GM12878 (cell line): ENCODE measurements around the gene RAB37. TPM values are rescaled to one million over a fixed set of nuclear protein-coding genes. Genes with fewer than 3 reads are reported as not detected.

Source experiments
- ATAC-seq: fragments of 200-7000 bp; cut with Tn5 transposase; 3 replicates; pipeline ENCODE4 v1.9.1; 2020; ENCODE audit warnings: mild to moderate bottlenecking, moderate library complexity
- BruUV-seq: library from RNA; stranded (reverse); fragments of 400-500 nt; replicated peaks from 2 replicates; lab custom pipeline; 2021; lab: Mats Ljungman, UMichigan
- CTCF ChIA-PET: fragments of 300-600 bp; sonication (Branson Sonifier 250); formaldehyde crosslinking; extraction: SDS; loops from one replicate; lab custom pipeline; 2021; ENCODE audit warnings: inconsistent platforms; lab: Yijun Ruan, JAX
- POLR2A ChIA-PET: fragments of 350-600 bp; formaldehyde crosslinking; extraction: SDS; loops from one replicate; lab custom pipeline; 2021; ENCODE audit warnings: inconsistent platforms; lab: Charles Lee
- RAD21 ChIA-PET: fragments of 300-600 bp; sonication (Branson Sonifier 250); formaldehyde crosslinking; loops from one replicate; lab custom pipeline; 2023; ENCODE audit warnings: antibody characterized with exemption; ENCODE audit not compliant: unreplicated experiment; lab: Charles Lee
- SMC1A ChIA-PET: fragments of 300-600 bp; sonication (Branson Sonifier 250); formaldehyde crosslinking; loops from one replicate; lab custom pipeline; 2023; ENCODE audit not compliant: unreplicated experiment, uncharacterized antibody; lab: Charles Lee
- DNase-seq: peaks from one replicate; pipeline ENCODE4 v3.0.0-alpha.2; 2011; ENCODE audit warnings: low read depth, low spot score
- FAIRE-seq: peaks from 3 replicates; lab custom pipeline; 2011; peaks lifted over from hg19 to GRCh38; lab: Jason Lieb, UNC
- H2AFZ ChIP-seq: 2 replicates; pipeline ENCODE4 v1.6.0; 2011; ENCODE audit warnings: low read depth, low read length, control low read depth; ENCODE audit not compliant: control insufficient read depth
- H3K27ac ChIP-seq: 2 replicates; pipeline ENCODE4 v1.5.1; 2011; ENCODE audit warnings: control low read depth; ENCODE audit not compliant: control insufficient read depth, insufficient read depth
- H3K27me3 ChIP-seq, 2 experiments: replicated peaks in 1 of 2; 2 replicates each; pipeline versions ENCODE4 v1.6.0 to v1.6.1; 2011; ENCODE audit warnings: low read length in 1 of 2; ENCODE audit not compliant: control insufficient read depth in 2 of 2, insufficient read depth in 2 of 2
- H3K36me3 ChIP-seq, 2 experiments: 2 replicates each; pipeline ENCODE4 v1.5.1; 2011; ENCODE audit warnings: low read length in 1 of 2; ENCODE audit not compliant: control insufficient read depth in 2 of 2, insufficient read depth in 2 of 2
- H3K4me1 ChIP-seq: 2 replicates; pipeline ENCODE4 v1.6.1; 2011; ENCODE audit warnings: mild to moderate bottlenecking, low read length, moderate library complexity, mixed read lengths; ENCODE audit not compliant: control insufficient read depth, insufficient read depth
- H3K4me2 ChIP-seq: 2 replicates; pipeline ENCODE4 v1.6.0; 2011; ENCODE audit warnings: control low read depth; ENCODE audit not compliant: control insufficient read depth, insufficient read depth
- H3K4me3 ChIP-seq: fragments of 200-600 bp; sonication (generic); 2 replicates; pipeline ENCODE4 v1.5.1; 2016
- H3K79me2 ChIP-seq: 2 replicates; pipeline ENCODE4 v1.6.0; 2011; ENCODE audit warnings: low read length; ENCODE audit not compliant: control insufficient read depth, insufficient read depth
- H3K9ac ChIP-seq: 2 replicates; pipeline ENCODE4 v1.8.0; 2011; ENCODE audit warnings: low read length, control low read depth, mixed read lengths; ENCODE audit not compliant: control insufficient read depth, insufficient read depth
- H3K9me3 ChIP-seq: replicated peaks from 3 replicates; pipeline ENCODE4 v1.5.1; 2011; ENCODE audit warnings: mild to moderate bottlenecking, low read length; ENCODE audit not compliant: control insufficient read depth, insufficient read depth
- H4K20me1 ChIP-seq: 2 replicates; pipeline ENCODE4 v1.6.0; 2011; ENCODE audit not compliant: control insufficient read depth, insufficient read depth
- BMI1 ChIP-seq: fragments of 450-650 bp; IDR thresholded peaks from 2 replicates; pipeline ENCODE4 v1.6.1; 2016; ENCODE audit warnings: mild to moderate bottlenecking, moderate library complexity, borderline replicate concordance
- CHD2 ChIP-seq: IDR thresholded peaks from 2 replicates; pipeline ENCODE4 v1.6.1; 2011; ENCODE audit warnings: low read depth, low read length, improper control_type of control experiment, borderline replicate concordance
- HCFC1 ChIP-seq: fragments of 150-350 bp; IDR thresholded peaks from 2 replicates; pipeline ENCODE4 v1.6.1; 2014; ENCODE audit warnings: low read length
- HSF1 ChIP-seq: fragments of 150-350 bp; IDR thresholded peaks from 2 replicates; pipeline ENCODE4 v1.6.1; 2014; ENCODE audit warnings: mild to moderate bottlenecking, low read depth, low read length
- IRF4 ChIP-seq: IDR thresholded peaks from 2 replicates; pipeline ENCODE4 v1.6.1; 2011; ENCODE audit warnings: low read depth, low read length
- KAT2A ChIP-seq: conservative IDR thresholded peaks from 2 replicates; pipeline ENCODE4 v1.6.1; 2011; ENCODE audit warnings: low read depth, low read length; ENCODE audit not compliant: control insufficient read depth
- KLF5 ChIP-seq: fragments of 450-650 bp; IDR thresholded peaks from 2 replicates; pipeline ENCODE4 v1.6.1; 2014; ENCODE audit warnings: mild to moderate bottlenecking; ENCODE audit not compliant: partially characterized antibody
- MAX ChIP-seq: IDR thresholded peaks from 2 replicates; pipeline ENCODE4 v1.6.1; 2012; ENCODE audit warnings: low read depth, low read length, improper control_type of control experiment
- NKRF ChIP-seq: fragments of 450-650 bp; conservative IDR thresholded peaks from 2 replicates; pipeline ENCODE4 v1.6.1; 2017; ENCODE audit warnings: mild to moderate bottlenecking, moderate library complexity
- NR2C2 ChIP-seq: IDR thresholded peaks from 2 replicates; pipeline ENCODE4 v1.6.1; 2011; ENCODE audit warnings: borderline replicate concordance, low read depth; ENCODE audit not compliant: control insufficient read depth, insufficient read length
- PRDM15 ChIP-seq: fragments of 450-650 bp; formaldehyde crosslinking; IDR thresholded peaks from 2 replicates; pipeline ENCODE4 v1.4.0; 2020; ENCODE audit warnings: mild to moderate bottlenecking, moderate library complexity
- RB1 ChIP-seq: fragments of 450-650 bp; formaldehyde crosslinking; IDR thresholded peaks from 2 replicates; pipeline ENCODE4 v1.6.1; 2017; ENCODE audit warnings: mild to moderate bottlenecking, borderline replicate concordance
- RFX5 ChIP-seq: IDR thresholded peaks from 2 replicates; pipeline ENCODE4 v1.6.1; 2011; ENCODE audit warnings: low read depth, low read length, improper control_type of control experiment
- SMAD5 ChIP-seq: IDR thresholded peaks from 2 replicates; pipeline ENCODE4 v1.6.1; 2016; ENCODE audit warnings: antibody characterized with exemption, low read depth
- TBL1XR1 ChIP-seq: IDR thresholded peaks from 2 replicates; pipeline ENCODE4 v1.6.1; 2012; ENCODE audit warnings: low read depth, low read length, improper control_type of control experiment
- TCF7 ChIP-seq: IDR thresholded peaks from 2 replicates; pipeline ENCODE4 v1.6.1; 2014; ENCODE audit warnings: antibody characterized with exemption, borderline replicate concordance
- YBX1 ChIP-seq: fragments of 450-650 bp; IDR thresholded peaks from 2 replicates; pipeline ENCODE4 v1.6.1; 2016; ENCODE audit warnings: antibody characterized with exemption
- WGBS: methylation state at CpG from one replicate; pipeline ENCODE4 v1.1.6; 2016; ENCODE audit warnings: low lambda C conversion rate; ENCODE audit not compliant: insufficient replicate concordance, insufficient coverage; ENCODE audit errors: missing lambda C conversion rate; 5-methylcytosine and 5-hydroxymethylcytosine counted together
- in situ Hi-C: fragments of 300-500 bp; cut with MboI; formaldehyde crosslinking; loops from 9 replicates; pipeline ENCODE4 v1.14.3; 2018; ENCODE audit warnings: mixed read lengths
- intact Hi-C: fragments of 100-400 bp; cut with micrococcal nuclease; formaldehyde crosslinking; loops from one replicate; pipeline ENCODE4 v1.14.2; 2022; ENCODE audit not compliant: unreplicated experiment
- polyA plus RNA-seq, 11 experiments: library from polyadenylated mRNA; depleted of rRNA in 4 of 11; unstranded in 6 of 11; stranded (reverse) in 5 of 11; fragments of >200 nt; fragmentation: Nextera tagmentation in 4 of 11; fragmentation: Illumina TruSeq in 1 of 11; extraction: Ambion mirVana in 4 of 11; extraction: Trizol in 1 of 11; gene quantifications; 1 replicate in 1 of 11; 2 replicates in 10 of 11; pipeline versions ENCODE4 v1.2.1 to v1.2.3, GENCODE V29; 2011 to 2016; ENCODE audit warnings: inconsistent platforms in 2 of 11, missing spikeins in 2 of 11, low read depth in 1 of 11
- total RNA-seq, 4 experiments: library from RNA; depleted of rRNA in 3 of 4; stranded (reverse); fragments of >200 nt in 3 of 4; fragmentation: Illumina TruSeq in 1 of 4; extraction: Trizol in 1 of 4; gene quantifications; 2 replicates each; pipeline versions ENCODE4 v1.2.1 to v1.2.3, GENCODE V29; 2013 to 2021

The RAB37 gene
- total and polyA plus RNA-seq, 10 of the 15 experiments (the other 5 are each of a cell fraction or from before 2014, with no cell fraction given): 0.48 to 5.6 (median 1.7) TPM

- RAD21 ChIA-PET: no interaction called here
- CTCF ChIA-PET: interaction anchor here (0.9 kb wide), 1 partner anchor 11 kb away, joined by 5 read pairs; no protein-coding TSS in a partner anchor
- no peak overlapping the region for H3K9ac ChIP-seq
- FAIRE-seq: no peak
- H4K20me1 ChIP-seq: no peaks in the 10 kb centered on the region
- H3K4me1 ChIP-seq: peaks cover 13% of the 10 kb centered on the region
- SMC1A ChIA-PET: no interaction called here
- no peaks in the 10 kb centered on the region for H3K9me3 ChIP-seq
- DNase-seq: no peak
- intact Hi-C loops: no loop called here
- peaks cover 5% of the 10 kb centered on the region for H3K79me2 ChIP-seq
- H2AFZ ChIP-seq: no peak overlapping the region
- H3K4me3 ChIP-seq: no peak overlapping the region
- WGBS: 82% methylated on average over 15 of the region's 16 CpGs
- no peak overlapping the region for H3K4me2 ChIP-seq
- peaks cover 0 to 8% of the 10 kb centered on the region in 2 experiments; a peak in 2 of 4 replicates for H3K36me3 ChIP-seq
- ATAC-seq: no peak
- no peak overlapping the region for H3K27ac ChIP-seq
- POLR2A ChIA-PET: no interaction called here
- in situ Hi-C loops: no loop called here
- H3K27me3 ChIP-seq: no peaks in the 10 kb centered on the region
- BruUV-seq: no TSS peak
- TF ChIP-seq PRDM15 (CRISPR knock-in tag) (no peak), TCF7 (no peak), YBX1 (no peak), TBL1XR1 (no peak), MAX (no peak), SMAD5 (no peak), IRF4 (no peak), NKRF (no peak), KLF5 (no peak), NR2C2 (no peak), KAT2A (no peak), RFX5 (no peak), RB1 (no peak), HCFC1 (no peak), HSF1 (no peak), CHD2 (no peak), BMI1 (no peak)
Measured at GRCh38 chr17:74763565-74764387, 26.7 kb downstream of the RAB37 start.
